Fibroblast of upper back skin (primary cell): ENCODE data around the gene UBE2QL1.

ENCODE experiments used
- DNase-seq: peaks from one replicate; pipeline ENCODE4 v3.0.0-alpha.2; 2013

Gene UBE2QL1

GRCh38 chr5:6541256-6542013, 92.8 kb downstream of the UBE2QL1 start:
- DNase-seq, result no peak

DNA sequence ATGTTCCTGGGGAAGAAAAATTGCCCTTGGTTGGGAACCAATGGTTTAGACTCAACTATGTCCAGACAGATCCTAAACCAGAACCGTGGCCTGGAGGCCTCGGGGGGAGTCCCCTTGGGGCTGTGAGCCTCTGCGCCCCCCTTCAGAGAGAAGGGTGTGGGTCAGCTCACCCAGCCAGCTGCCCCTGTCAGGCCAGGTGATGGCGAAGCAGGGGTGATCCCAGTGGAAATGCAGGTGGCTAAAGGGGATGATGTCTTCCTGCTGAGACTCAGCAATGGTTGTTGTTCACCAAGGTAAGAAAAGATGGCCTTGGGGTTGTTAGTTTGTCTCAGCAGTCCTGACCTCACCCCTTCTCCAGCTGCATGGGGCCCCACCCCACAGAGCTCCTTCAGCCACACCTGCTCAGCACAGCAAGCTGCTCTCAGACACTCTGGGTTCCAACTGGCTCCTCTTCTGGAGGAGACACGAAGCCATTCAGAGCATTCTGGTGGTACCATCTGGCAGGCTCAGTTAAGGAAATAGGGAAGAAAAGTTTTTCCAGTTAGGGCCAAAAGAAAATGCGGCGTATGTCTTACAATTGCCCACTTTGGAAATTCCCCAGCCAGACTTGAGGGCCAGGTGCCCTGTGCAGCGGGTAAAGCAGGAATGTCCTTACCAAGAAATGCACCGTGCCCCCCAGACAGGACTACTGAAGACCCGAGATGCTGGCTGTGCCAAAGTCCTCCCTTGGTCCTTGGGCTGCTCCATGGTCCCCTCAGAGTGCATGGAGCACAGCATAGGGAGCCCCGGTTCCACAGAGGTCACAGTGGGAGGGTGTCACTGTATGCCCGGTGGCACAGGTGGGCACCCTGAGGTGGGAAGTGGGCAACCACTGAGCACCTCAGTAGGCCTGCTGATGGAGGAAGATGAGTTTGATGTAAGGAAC, 94.0 kb downstream of the UBE2QL1 start:
- no peak for DNase-seq

DNA sequence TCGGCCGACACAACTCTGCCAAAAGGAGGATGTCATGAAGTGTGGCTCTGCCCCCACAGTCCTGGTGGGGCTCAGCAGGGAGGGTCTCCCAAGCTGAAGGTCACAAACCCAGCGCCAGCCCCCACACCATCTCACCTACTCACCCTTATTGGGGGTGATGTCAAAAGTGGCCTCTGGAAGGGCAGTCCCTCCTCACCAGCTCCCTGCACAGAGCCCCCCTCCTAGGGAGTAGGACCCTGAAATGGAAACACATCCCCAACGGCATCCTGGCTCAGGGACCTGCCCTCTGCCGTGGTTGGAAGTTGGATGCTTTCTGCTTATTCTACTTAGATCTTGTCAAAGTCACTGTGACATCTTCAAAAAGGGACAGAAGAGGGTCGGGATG, 94.7 kb downstream of the UBE2QL1 start:
- DNase-seq, result no peak

DNA sequence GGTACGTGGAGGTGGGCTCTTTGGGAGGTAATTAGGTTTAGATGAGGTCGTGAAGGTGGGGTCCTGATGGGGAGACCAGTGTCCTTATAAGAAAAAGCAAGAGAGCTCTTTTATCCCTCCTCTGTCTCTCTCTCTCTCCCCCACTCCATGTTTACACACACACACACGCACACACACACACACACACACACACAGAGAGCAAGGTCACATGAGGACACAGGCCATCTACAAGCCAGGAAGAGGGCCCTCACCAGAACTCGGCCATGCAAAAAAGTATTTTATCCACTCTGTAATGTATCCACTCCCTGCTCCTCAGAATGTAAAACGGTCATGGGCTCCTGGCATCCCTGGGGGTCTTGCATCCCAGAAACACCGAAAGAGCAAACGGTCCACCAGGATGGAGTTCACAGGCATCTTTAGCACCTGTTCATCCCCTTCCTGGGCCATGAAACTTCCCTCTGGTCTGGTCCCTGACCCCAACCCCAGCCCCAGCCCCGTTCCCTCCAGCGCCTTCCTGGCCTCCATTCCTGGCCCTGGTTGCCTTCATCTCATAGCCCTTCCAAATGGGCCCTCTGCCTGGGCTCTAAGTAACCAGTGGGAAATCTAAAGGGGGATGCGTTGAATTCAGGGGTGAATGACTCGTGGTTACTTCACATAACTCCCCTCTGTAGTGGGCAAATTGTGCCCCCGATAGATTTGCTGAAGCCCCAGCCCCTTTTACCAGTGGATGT, 95.3 kb downstream of the UBE2QL1 start:
- no peak for DNase-seq
